HG02885 (cell line): ENCODE results near the gene TCEAL2.
"Not testable (repeated sequence)": the region's sequence is repeated elsewhere in the genome, so short reads cannot be mapped to it uniquely, and the experiment has no call there.

Source experiments
- ATAC-seq: cut with Tn5 transposase; IDR thresholded peaks from one replicate; pipeline ENCODE4 v1.9.1; 2021; ENCODE audit warnings: mild to moderate bottlenecking; ENCODE audit not compliant: unreplicated experiment, poor library complexity

TCEAL2 gene

DNA sequence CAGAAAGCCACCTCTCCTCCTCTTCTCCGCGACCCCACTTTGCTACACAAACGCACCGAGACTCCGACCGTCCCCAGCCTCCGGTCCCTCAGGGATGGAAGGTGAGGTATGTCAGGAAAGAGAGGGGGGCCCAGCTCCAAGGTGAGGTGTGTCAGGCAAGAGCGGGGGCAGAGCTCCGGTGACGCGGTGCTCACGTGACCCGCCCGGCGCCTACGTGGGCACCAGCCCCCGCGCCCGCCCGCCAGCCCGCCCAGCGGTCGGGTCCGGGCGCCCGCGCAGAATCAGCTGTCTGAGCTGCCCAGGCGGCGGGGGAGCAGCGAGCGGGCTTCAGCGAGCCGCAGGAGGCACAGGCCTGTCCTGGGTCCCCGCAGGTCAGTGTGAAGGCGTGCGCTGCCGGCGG is at the start of gene TCEAL2:
Gene TCEAL2 (plus strand): TSS at position 244 of the 400 bp plus-strand sequence. CDS start 1,152 bp downstream, outside the sequence.
- ATAC-seq, result not testable (repeated sequence)

DNA sequence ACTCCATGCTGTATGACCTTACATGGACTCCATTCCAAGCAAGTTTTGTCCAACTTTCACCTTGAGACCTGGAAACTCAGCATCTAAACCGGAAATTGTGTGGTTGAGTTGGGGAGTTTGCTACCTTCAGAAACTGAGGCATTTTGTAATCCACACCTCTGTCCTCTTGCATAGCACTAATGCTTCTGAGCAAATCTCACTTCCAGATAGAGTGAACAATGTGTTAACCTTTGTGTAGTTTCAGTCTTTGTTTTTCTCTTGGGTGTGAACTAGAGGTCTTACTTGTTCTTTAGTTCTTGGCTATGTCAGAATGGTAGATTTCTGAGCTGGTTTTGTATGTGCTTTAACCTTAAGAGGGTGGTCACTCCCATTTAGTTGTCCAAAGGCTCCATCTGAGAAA is 48.1 kb upstream of the TCEAL2 start:
- ATAC-seq, result no peak

DNA sequence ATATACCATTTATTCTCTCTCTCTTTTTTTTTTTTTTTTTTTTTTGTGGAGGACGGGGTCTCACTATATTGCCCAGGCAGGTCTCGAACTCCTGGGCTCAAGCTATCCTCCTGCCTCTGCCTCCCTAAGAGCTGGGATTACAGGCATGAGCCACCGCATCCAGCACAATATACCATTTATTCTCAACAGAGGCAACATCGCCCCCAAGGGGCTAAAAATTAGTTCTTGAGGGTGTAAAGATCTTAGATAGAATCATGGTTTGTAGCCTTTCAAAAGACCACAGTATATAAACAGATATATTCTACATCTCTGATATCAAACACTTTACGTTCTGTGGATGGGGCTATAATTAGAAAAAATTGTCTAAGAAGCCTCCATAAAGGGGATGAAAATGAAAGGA is 39.8 kb upstream of the TCEAL2 start:
- no peak for ATAC-seq

DNA sequence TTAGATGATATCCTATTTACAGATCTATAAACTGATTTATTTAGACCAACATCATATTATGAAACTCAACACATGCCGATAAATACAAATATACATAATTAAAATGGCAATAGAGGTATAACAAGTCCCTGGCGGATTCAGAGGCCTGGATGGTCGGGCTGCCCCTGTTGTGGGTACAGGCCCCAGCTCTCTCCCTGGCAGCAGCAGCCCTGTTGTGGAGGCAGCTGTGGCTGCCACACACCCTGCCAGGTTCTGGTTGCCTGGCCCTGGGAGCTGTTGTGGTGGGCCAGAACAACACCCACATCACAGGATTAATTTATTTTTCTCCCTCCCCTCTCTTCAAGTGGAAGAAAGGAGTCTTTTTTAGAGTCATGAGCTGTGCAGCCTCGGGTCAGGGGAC is 12.1 kb upstream of the TCEAL2 start:
- no peak for ATAC-seq

DNA sequence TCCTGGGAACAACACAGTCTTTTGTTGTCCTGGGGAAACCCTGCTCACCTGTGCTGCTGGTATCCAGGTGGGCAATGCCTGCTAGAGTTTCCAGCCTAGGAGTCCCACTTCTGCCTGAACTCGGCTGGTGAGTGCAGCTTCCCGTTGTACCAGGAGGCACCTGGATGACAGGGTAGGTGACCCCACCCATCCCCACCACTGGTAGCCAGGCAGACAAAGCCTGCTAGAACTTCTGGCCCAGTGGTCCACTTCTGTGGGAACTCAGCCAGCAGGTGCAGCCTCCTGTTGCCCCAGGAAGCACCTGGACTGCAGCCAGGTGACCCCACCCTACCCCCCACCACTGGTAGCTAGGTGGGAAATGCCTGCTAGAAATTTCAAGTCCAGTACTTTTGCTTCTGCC is 9.7 kb upstream of the TCEAL2 start:
- no peak for ATAC-seq

DNA sequence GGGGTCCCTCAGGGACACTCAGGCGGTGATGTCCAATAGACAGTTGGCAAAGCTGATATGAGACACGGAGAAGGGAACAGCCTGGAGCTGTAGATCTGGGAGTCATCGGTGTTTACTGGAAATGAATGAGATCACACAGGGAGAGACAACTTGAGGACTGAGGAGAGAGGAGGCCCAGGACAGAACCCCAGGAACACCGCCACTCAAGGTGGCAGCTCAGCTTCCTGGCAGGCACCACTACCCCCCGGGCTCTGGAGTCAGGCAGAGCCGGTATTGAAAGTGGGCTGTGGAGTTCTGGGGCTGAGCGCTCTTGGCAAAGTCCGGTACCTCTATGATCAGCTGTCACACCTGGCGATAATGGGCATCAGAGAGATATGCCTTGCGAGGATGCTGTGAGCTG is 465 bp upstream of the TCEAL2 start:
- ATAC-seq, result not testable (repeated sequence)

DNA sequence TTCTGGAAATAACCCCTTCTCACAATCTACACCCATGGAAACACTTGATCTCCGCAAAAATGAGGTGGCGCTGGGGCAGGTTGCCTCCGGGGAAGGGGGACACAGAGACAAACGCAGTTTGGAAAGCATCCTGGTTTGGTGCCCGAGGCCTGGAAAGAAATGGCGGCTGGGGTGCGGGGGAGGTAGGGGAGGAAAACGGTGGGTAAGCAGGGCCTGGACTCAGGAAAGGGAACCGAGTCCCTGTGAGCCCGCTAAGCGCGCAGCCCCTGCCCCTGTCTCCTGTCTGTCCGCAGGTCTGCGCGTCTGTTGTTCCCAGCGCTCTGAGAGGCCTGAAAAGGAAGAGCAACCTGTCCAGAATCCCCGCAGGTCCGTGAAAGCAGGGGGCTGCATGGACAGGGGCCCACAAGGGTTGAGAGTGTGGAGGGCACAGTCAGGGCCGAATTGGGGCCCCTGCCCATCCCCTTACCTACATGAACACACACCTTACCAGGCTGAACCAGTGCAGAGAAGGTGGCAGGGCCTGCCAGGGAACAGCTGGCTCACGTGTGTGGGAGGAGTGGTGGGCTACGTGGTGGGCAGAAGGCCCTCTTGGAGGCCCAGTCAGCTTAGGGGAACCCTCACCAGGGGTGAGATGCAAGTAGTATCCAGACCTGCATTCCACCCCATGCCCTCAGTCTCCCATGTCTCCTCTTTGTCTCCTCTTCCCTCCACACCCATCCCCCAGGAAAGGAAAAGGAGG is 770 bp downstream of the TCEAL2 start:
- not testable (repeated sequence) for ATAC-seq

DNA sequence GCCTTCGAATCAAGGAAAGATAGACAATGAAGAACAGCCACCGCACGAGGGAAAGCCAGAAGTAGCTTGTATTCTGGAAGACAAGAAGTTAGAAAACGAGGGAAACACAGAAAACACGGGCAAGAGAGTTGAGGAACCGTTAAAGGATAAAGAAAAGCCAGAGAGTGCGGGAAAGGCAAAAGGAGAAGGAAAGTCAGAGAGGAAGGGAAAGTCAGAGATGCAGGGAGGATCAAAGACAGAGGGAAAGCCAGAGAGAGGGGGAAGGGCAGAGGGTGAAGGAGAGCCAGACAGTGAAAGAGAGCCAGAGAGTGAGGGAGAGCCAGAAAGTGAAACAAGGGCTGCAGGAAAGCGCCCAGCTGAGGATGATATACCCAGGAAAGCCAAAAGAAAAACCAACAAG is 1.4 kb downstream of the TCEAL2 start:
- no peak for ATAC-seq

DNA sequence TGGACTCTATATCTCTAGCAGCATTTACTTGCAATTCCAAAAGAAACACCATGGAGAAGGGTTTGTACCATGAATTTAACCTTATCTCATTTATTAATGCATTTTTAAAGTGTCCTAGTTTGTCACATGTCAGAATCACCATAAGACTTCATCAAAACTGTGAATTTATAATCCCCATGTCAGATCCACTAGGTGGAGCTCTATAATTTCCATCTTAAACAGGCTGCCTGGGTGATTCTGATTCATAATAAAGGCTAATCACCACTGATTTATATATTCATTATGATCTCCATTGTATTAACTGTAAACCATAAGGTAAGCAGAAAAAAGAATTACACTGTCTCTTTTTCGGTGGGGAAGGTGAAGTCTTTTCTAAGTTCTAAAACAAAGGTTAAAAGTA is 4.0 kb downstream of the TCEAL2 start:
- ATAC-seq, result no peak

DNA sequence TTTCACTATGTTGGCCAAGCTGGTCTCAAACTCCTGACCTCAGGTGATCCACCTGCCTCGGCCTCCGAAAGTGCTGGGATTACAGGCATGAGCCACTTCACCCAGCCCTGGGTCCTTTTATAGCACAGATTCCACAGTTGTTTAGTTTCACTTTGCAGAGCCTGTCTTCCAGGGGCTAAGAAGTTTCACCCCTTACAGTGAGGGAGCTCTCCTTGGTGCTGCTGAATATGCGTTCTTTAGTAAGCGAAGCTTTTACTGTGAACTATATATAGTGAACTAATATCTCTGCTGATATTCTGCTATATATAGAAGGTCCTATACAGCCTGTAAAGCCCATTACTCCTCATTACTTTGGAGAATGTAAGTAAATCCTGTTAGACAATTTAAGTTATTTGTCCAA is 12.6 kb downstream of the TCEAL2 start:
- no peak for ATAC-seq

DNA sequence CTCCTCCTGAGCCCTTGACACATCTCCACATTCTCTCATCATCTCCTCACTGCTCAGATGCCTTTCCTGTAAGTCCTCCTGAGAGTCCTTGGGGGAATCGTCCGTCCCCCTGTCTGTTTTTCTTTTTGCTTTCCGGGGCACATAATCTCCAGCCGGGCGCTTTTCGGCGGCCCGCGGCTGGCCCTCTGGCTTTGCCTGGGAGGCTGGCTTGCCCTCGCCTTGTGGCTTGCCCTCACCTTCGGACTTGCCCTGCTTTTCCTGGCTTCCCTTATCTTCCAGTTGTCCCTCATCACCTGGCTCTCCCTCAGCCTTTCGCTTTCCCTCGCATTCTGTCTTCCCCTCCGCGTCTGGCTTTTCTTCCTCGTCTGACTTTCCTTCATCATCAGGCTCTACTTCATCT is 15.4 kb downstream of the TCEAL2 start:
- ATAC-seq, result not testable (repeated sequence)

DNA sequence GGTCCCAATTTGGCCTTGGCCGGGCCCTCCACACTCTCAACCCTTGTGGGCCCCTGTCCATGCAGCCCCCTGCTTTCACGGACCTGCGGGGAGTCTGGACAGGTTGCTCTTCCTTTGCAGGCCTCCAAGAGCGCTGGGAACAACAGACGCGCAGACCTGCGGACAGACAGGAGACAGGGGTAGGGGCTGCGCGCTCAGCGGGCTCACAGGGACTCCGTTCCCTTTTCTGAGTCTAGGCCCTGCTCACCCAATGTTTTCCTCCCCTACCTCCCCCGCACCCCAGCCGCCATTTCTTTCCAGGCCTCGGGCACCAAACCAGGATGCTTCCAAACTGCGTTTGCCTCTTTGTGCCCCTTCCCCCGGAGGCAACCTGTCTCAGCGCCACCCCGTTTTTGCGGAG is 16.2 kb downstream of the TCEAL2 start:
- not testable (repeated sequence) for ATAC-seq

DNA sequence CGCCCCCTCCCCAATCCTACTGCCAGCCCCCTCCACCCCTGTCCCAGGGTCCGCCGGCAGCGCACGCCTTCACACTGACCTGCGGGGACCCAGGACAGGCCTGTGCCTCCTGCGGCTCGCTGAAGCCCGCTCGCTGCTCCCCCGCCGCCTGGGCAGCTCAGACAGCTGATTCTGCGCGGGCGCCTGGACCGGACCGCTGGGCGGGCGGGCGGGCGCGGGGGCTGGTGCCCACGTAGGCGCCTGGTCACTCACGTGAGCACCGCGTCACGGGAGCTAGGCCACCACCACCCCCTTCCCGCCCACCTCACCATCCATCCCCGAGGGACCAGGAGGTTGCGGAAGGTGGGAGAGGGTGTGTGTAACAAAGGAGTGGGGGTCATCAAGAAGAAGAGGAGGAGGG is 16.8 kb downstream of the TCEAL2 start, which contains the start of gene TCEAL6:
Gene TCEAL6 (minus strand): TSS at position 208 of the 400 bp plus-strand sequence.
- ATAC-seq, result not testable (repeated sequence)

DNA sequence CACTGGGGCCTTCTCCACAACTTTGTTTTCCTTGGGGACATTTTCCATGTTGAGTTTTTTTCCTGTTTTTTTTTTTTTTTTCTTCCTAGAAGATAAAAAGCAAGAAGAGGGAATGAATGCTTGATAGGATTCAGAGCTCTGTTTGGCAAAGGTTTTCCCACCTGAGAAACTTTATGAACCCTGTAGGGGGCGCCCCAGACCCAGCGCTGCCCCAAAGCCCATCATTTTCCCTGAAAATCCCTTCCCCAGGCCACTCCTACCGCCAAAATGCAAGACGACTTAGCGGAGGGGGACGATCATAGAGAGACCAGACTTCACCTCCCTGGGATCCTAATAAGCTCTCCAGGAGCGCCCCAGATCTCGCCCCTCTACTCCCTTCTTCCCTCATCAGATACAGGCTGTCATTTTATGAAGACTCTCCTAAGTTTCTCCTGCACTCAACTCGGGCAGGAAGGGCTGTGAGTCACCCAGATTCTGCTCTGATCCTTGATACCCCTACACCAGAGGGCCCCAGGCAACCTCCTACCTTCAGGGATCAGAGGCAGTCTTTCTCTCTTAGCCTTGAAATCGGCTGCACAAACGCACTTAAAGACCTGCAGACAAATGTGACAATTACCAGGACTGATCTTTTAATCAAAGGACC is 28.9 kb downstream of the TCEAL2 start:
- ATAC-seq, result no peak

DNA sequence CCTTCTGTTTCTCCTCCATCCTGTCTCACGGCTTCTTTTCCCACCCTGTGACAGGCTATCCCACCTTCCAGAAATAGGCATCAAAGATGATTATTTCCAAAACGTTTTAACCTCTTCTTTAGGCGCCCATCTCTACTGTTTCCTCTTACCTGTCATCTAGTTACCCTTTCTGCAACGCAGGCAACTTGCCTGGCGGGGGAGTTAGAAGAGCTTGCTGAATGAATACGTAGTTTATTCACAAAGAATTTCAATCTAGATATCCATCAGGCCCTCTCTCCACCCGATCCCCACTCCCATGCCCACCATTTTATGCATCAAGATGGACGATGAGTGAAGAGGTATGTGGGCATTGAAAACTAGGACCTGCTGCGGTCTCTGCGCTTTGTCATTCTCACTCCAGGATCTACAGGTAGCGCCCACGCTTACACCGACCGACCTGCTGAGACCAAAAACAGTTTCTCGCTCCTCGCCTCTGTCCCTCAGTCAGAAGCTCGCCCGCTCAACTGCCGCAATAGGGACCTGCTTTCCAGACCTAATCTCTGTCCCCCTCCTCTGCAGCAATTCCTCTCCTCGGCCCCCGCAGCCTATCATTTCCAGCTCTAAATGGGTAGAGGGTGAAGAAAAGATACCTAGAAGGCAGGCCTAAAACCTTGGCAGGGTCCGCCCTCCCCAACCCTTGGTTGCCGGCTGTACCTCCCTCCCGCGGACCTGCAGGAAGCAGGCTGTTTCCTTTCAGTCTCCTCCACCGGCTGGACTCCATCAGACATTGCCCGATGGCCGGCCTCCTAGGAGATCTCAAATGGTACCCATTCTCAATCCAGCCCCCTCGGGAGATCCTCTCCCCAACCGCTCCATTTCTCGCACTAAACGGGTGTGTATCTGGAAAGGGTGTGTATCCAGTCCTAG is 29.7 kb downstream of the TCEAL2 start:
- no peak for ATAC-seq

DNA sequence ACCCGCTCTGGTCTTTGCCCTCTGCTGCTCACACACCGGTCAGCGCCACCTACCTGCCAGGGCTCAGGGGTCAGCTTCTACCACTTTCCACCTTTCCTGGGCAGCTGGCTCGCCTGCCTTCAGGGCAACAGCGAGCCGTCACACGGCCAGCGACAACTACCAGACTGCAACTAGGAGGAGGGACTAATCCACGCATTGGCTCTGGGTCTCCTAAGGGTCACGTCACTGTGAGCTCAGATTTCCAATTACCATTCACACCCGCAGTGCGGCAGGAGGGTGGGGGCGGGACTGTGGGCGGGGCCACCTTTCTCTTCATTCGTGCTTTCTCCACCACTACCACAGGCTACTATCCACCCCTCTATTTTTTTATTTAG is 30.3 kb downstream of the TCEAL2 start, which contains the start of gene BEX5:
Gene BEX5 (minus strand): TSS at position 172 of the 374 bp plus-strand sequence. CDS start 1,712 bp downstream, outside the sequence.
- ATAC-seq, result no peak
